Measurements from ENCODE around the gene C11orf21.

DNA sequence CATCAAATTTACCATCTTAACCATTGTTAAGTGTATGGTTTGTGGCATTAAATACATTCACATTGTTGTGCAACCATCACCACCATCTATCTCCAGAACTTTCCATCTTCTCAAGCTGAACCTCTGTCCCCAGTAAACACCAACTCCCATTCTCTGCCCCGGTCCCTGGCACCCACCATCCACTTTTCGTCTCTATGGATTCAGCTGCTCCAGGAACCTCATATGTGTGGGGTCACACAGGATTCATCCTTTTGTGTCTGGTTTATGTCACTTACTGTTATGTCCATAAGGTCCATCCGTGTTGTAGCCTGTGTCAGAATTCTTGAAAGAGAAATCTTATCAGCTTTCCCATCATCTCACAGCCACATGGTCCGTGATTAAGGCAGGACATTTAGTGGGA lies 16.4 kb upstream of the C11orf21 start:
- TF ChIP-seq, protein P1, sequence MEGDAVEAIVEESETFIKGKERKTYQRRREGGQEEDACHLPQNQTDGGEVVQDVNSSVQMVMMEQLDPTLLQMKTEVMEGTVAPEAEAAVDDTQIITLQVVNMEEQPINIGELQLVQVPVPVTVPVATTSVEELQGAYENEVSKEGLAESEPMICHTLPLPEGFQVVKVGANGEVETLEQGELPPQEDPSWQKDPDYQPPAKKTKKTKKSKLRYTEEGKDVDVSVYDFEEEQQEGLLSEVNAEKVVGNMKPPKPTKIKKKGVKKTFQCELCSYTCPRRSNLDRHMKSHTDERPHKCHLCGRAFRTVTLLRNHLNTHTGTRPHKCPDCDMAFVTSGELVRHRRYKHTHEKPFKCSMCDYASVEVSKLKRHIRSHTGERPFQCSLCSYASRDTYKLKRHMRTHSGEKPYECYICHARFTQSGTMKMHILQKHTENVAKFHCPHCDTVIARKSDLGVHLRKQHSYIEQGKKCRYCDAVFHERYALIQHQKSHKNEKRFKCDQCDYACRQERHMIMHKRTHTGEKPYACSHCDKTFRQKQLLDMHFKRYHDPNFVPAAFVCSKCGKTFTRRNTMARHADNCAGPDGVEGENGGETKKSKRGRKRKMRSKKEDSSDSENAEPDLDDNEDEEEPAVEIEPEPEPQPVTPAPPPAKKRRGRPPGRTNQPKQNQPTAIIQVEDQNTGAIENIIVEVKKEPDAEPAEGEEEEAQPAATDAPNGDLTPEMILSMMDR (conservative IDR thresholded peaks at IDR 0.05; ENCODE audit: low read length), result no peak
- TF ChIP-seq EZH2phosphoT487 (IDR thresholded peaks at IDR 0.05; ENCODE audit: borderline replicate concordance), result no peak
